Measurements from ENCODE around the gene RRP8. TPM values are rescaled to one million over a fixed set of nuclear protein-coding genes. Genes with fewer than 3 reads are reported as not detected.

Gene RRP8
- total and polyA plus RNA-seq, 2 of the 8 experiments (the other 6 are each of a cell fraction or from before 2014, with no cell fraction given): 4.2 to 14.9 TPM

GRCh38 chr11:6625832-6626420 is 22.5 kb upstream of the RRP8 start (continued):
- no peak for TF ChIP-seq CHD7 (IDR thresholded peaks at IDR 0.05; ENCODE audit: insufficient replicate concordance, low read length)
- no peak for TF ChIP-seq SP4 (IDR thresholded peaks at IDR 0.05; ENCODE audit: low read length)
- TF ChIP-seq CEBPB (IDR thresholded peaks at IDR 0.05; ENCODE audit: low read depth, low read length): no peak
- no peak for TF ChIP-seq TAF7 (optimal IDR thresholded peaks at IDR 0.05; ENCODE audit: borderline replicate concordance, low read depth, low read length)
- no peak for TF ChIP-seq PHF8 (conservative IDR thresholded peaks at IDR 0.05; ENCODE audit: low read depth, low read length)
- no peak for TF ChIP-seq POLR2AphosphoS5 (IDR thresholded peaks at IDR 0.05; ENCODE audit: low read depth, low read length)
- TF ChIP-seq KDM1A (IDR thresholded peaks at IDR 0.05; ENCODE audit: borderline replicate concordance, low read length): no peak
- TF ChIP-seq CTBP2 (IDR thresholded peaks at IDR 0.05; ENCODE audit: borderline replicate concordance, insufficient read depth, insufficient read length, low read length): no peak
- no peak for TF ChIP-seq BCL11A (IDR thresholded peaks at IDR 0.05; ENCODE audit: low read depth in 2 of 2, low read length in 2 of 2)
- TF ChIP-seq ZNF274 (IDR thresholded peaks at IDR 0.05; ENCODE audit: borderline replicate concordance, extremely low read depth, low read length): no peak
